Measurements from ENCODE around the gene PRODH2.

PRODH2 gene

GRCh38 chr19:35812220-35813042 lies at the start of gene PRODH2:
Gene PRODH2 (minus strand): TSS chr19:35812845. CDS start chr19:35812805, 40 bp downstream.
- DNase-seq (ENCODE audit: insufficient read length, low spot score), result no peak
- no peak for FAIRE-seq
- TF ChIP-seq POLR2A (IDR thresholded peaks at IDR 0.05; ENCODE audit: low read depth, low read length), result no peak

- no peak for FAIRE-seq
- no peak for TF ChIP-seq POLR2A (IDR thresholded peaks at IDR 0.05; ENCODE audit: low read depth, low read length)
- DNase-seq (ENCODE audit: insufficient read length, low spot score), result no peak
Measured at GRCh38 chr19:35861640-35862160, 49.1 kb upstream of the PRODH2 start.

- FAIRE-seq (no peak), DNase-seq (ENCODE audit: insufficient read length, low spot score) (no peak)
- no peak for TF ChIP-seq POLR2A (IDR thresholded peaks at IDR 0.05; ENCODE audit: low read depth, low read length)
Measured at GRCh38 chr19:35860818-35861639, 48.4 kb upstream of the PRODH2 start.

GRCh38 chr19:35860436-35860817 lies 47.8 kb upstream of the PRODH2 start:
- no peak for TF ChIP-seq POLR2A (IDR thresholded peaks at IDR 0.05; ENCODE audit: low read depth, low read length)
- DNase-seq (ENCODE audit: insufficient read length, low spot score), result no peak
- FAIRE-seq, result no peak

GRCh38 chr19:35859414-35859813 lies 46.8 kb upstream of the PRODH2 start:
- no peak for DNase-seq (ENCODE audit: insufficient read length, low spot score)
- TF ChIP-seq POLR2A (IDR thresholded peaks at IDR 0.05; ENCODE audit: low read depth, low read length), result no peak
- FAIRE-seq, result no peak

- no peak for FAIRE-seq
- TF ChIP-seq POLR2A (IDR thresholded peaks at IDR 0.05; ENCODE audit: low read depth, low read length), result no peak
- DNase-seq (ENCODE audit: insufficient read length, low spot score), result no peak
Measured at GRCh38 chr19:35858311-35858710, 45.7 kb upstream of the PRODH2 start.

- no peak for FAIRE-seq
- no peak for TF ChIP-seq POLR2A (IDR thresholded peaks at IDR 0.05; ENCODE audit: low read depth, low read length)
- no peak for DNase-seq (ENCODE audit: insufficient read length, low spot score)
Measured at GRCh38 chr19:35856546-35857149, 44.0 kb upstream of the PRODH2 start, which contains the start of gene KIRREL2. Gene KIRREL2 (plus strand): TSS chr19:35856911. CDS start chr19:35857120, 209 bp downstream.

- no peak for DNase-seq (ENCODE audit: insufficient read length, low spot score)
- no peak for FAIRE-seq
- no peak for TF ChIP-seq POLR2A (IDR thresholded peaks at IDR 0.05; ENCODE audit: low read depth, low read length)
Measured at GRCh38 chr19:35853038-35853756, 40.6 kb upstream of the PRODH2 start.

GRCh38 chr19:35852029-35852780 lies 39.6 kb upstream of the PRODH2 start, which contains the start of gene NPHS1:
Gene NPHS1 (minus strand): TSS chr19:35852504. CDS start chr19:35851837, 667 bp downstream.
- DNase-seq (ENCODE audit: insufficient read length, low spot score) (no peak), FAIRE-seq (no peak)
- no peak for TF ChIP-seq POLR2A (IDR thresholded peaks at IDR 0.05; ENCODE audit: low read depth, low read length)

- no peak for FAIRE-seq
- DNase-seq (ENCODE audit: insufficient read length, low spot score), result no peak
- TF ChIP-seq POLR2A (IDR thresholded peaks at IDR 0.05; ENCODE audit: low read depth, low read length), result no peak
Measured at GRCh38 chr19:35851213-35852028, 38.8 kb upstream of the PRODH2 start.

- no peak for DNase-seq (ENCODE audit: insufficient read length, low spot score)
- FAIRE-seq, result no peak
- TF ChIP-seq POLR2A (IDR thresholded peaks at IDR 0.05; ENCODE audit: low read depth, low read length), result no peak
Measured at GRCh38 chr19:35848919-35849505, 36.4 kb upstream of the PRODH2 start.
